Measurements from ENCODE around the gene SLC12A9.

GRCh38 chr7:100839361-100839760 is 13.2 kb upstream of the SLC12A9 start:
- TF ChIP-seq CTCF (IDR thresholded peaks at IDR 0.05; ENCODE audit: insufficient read depth, low read length) (no peak), POLR2AphosphoS5 (IDR thresholded peaks at IDR 0.05; ENCODE audit: low read depth) (no peak)
- TF ChIP-seq, protein P1, sequence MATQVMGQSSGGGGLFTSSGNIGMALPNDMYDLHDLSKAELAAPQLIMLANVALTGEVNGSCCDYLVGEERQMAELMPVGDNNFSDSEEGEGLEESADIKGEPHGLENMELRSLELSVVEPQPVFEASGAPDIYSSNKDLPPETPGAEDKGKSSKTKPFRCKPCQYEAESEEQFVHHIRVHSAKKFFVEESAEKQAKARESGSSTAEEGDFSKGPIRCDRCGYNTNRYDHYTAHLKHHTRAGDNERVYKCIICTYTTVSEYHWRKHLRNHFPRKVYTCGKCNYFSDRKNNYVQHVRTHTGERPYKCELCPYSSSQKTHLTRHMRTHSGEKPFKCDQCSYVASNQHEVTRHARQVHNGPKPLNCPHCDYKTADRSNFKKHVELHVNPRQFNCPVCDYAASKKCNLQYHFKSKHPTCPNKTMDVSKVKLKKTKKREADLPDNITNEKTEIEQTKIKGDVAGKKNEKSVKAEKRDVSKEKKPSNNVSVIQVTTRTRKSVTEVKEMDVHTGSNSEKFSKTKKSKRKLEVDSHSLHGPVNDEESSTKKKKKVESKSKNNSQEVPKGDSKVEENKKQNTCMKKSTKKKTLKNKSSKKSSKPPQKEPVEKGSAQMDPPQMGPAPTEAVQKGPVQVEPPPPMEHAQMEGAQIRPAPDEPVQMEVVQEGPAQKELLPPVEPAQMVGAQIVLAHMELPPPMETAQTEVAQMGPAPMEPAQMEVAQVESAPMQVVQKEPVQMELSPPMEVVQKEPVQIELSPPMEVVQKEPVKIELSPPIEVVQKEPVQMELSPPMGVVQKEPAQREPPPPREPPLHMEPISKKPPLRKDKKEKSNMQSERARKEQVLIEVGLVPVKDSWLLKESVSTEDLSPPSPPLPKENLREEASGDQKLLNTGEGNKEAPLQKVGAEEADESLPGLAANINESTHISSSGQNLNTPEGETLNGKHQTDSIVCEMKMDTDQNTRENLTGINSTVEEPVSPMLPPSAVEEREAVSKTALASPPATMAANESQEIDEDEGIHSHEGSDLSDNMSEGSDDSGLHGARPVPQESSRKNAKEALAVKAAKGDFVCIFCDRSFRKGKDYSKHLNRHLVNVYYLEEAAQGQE (IDR thresholded peaks at IDR 0.05; ENCODE audit: insufficient replicate concordance, low read depth): no peak

Data from HL-60 (cell line).